ENCODE measurements around the gene EXOC6. TPM values are rescaled to one million over a fixed set of nuclear protein-coding genes. Genes with fewer than 3 reads are reported as not detected.

EXOC6 gene
- total RNA-seq, 2 experiments from 2014 or later = 8.8 to 9.5 TPM

DNA sequence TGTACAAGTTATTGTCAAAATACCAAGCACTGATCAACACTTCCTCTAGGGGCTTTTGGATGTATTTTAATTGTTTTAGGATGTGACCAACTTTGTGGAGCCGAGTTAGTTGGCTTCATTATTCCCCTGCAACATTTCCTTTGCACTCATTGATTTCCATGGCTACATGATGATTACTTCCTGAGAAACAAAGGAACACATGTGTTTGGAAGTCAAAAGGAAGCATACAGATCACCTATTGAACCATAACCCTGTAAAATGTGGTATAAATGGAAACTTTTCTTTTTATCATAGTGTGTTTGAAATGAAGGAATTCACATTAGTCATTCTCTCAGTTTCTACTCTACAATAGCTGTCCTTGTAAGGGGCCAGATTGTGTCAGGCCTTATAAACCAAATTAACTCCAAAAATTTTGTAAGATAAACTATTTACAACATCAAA, 32.2 kb upstream of the EXOC6 start:
- H3K4me1 Mint-ChIP-seq (ENCODE audit: low read depth) = peaks cover 3% of the 10 kb centered on the region
- no peak overlapping the region for H3K4me3 Mint-ChIP-seq
- ATAC-seq (no peak), DNase-seq (no peak)
- ChIA-PET CTCF (interaction anchor here (1.5 to 4.4 kb wide), 2 partner anchors 22 to 27 kb away, joined by 5 to 16 read pairs; no protein-coding TSS in a partner anchor), POLR2A (no interaction called here)
- H3K27me3 Mint-ChIP-seq = peaks cover 3% of the 10 kb centered on the region
- H3K27ac Mint-ChIP-seq = no peak overlapping the region
- TF ChIP-seq, protein P1, sequence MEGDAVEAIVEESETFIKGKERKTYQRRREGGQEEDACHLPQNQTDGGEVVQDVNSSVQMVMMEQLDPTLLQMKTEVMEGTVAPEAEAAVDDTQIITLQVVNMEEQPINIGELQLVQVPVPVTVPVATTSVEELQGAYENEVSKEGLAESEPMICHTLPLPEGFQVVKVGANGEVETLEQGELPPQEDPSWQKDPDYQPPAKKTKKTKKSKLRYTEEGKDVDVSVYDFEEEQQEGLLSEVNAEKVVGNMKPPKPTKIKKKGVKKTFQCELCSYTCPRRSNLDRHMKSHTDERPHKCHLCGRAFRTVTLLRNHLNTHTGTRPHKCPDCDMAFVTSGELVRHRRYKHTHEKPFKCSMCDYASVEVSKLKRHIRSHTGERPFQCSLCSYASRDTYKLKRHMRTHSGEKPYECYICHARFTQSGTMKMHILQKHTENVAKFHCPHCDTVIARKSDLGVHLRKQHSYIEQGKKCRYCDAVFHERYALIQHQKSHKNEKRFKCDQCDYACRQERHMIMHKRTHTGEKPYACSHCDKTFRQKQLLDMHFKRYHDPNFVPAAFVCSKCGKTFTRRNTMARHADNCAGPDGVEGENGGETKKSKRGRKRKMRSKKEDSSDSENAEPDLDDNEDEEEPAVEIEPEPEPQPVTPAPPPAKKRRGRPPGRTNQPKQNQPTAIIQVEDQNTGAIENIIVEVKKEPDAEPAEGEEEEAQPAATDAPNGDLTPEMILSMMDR (IDR thresholded peaks at IDR 0.05) = no peak
- intact Hi-C loops (cut with micrococcal nuclease) = no loop called here
- H3K36me3 Mint-ChIP-seq (ENCODE audit: low read depth) = no peaks in the 10 kb centered on the region
- H3K9me3 Mint-ChIP-seq = no peaks in the 10 kb centered on the region

DNA sequence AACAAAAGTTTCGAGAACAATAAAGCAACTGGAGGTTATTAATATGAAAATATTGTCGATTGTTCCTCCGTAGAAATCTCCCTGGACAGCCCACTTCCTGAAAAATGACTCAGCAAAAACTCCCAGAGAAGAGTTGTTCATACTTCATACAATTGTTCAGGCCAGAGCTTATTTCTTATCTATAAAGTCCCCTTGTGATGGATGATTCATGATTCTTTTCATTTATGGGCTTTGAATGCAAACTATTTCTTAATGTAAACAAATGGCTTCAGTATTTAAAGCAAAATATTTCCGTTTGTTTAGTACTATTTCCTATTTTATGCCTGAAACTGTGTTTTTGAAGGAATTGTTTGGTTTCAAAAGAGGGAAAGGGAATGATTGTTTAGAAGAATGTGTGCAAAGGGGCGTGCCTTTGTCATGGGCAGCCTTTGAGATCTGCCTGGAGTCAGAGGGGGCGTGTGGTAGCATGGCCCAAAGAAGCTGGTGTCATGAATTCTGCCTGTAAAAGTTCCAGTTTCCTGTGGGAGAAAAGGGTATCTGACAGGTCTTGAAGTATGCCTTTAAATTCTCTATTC, 26.2 kb upstream of the EXOC6 start:
- DNase-seq (no peak), ATAC-seq (no peak)
- intact Hi-C loops (cut with micrococcal nuclease) = no loop called here
- H3K27ac Mint-ChIP-seq = peak overlapping the region; percentile 24
- ChIA-PET CTCF (interaction anchor here (0.9 to 2.4 kb wide), 4 partner anchors 10 to 21 kb away, joined by 3 to 14 read pairs (median 5); no protein-coding TSS in a partner anchor), POLR2A (no interaction called here)
- H3K4me1 Mint-ChIP-seq (ENCODE audit: low read depth) = peaks cover 10% of the 10 kb centered on the region
- no peaks in the 10 kb centered on the region for H3K36me3 Mint-ChIP-seq (ENCODE audit: low read depth)
- no peak overlapping the region for H3K4me3 Mint-ChIP-seq
- no peaks in the 10 kb centered on the region for H3K27me3 Mint-ChIP-seq
- no peaks in the 10 kb centered on the region for H3K9me3 Mint-ChIP-seq
- TF ChIP-seq, protein P1 (IDR thresholded peaks at IDR 0.05) = no peak

DNA sequence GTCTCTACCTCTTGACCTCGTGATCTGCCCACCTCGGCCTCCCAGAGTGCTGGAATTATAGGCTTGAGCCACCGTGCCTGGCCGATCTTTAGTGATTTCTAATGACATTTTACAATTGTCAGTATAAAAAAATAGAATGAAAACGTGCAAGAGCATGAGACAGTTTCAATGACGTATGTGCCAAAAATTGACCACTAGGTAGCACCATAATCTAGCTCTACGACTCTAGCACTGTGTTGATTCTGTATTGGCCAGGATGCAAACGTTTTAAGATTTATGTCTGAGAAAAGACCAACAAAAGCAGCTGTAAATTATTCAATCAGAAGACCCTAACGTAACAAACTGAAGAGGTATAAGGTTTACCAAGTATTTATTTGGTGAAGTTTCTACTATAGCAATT, 25.4 kb upstream of the EXOC6 start:
- no peak for DNase-seq

DNA sequence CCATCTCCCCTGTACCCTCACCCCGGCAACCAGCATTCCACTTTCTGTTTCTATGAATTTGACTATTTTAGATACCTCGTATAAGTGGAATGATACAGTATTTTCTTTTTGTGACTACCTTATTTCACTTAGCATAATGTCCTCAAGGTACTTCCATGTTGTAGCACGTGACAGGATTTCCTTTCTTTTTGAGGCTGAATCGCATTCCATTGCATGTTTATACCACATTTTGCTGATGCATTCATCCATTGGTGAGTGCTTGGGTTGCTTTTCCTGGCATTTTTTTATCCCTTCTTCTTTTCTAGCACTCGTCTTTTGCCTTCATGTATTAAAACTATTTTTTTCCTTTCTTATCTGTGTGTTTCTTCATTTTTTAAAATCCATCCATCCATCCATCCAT, 22.3 kb upstream of the EXOC6 start:
- TF ChIP-seq, protein P1 (IDR thresholded peaks at IDR 0.05) = no peak
- no peak overlapping the region for H3K27ac Mint-ChIP-seq
- no peaks in the 10 kb centered on the region for H3K36me3 Mint-ChIP-seq (ENCODE audit: low read depth)
- peaks cover 18% of the 10 kb centered on the region for H3K4me1 Mint-ChIP-seq (ENCODE audit: low read depth)
- H3K27me3 Mint-ChIP-seq = no peaks in the 10 kb centered on the region
- H3K4me3 Mint-ChIP-seq = no peak overlapping the region
- no peaks in the 10 kb centered on the region for H3K9me3 Mint-ChIP-seq
- POLR2A ChIA-PET = no interaction called here
- ATAC-seq (no peak), DNase-seq (no peak)
- intact Hi-C loops (cut with micrococcal nuclease) = no loop called here
- CTCF ChIA-PET = no interaction called here

More for the DNA sequence above, 25.4 kb upstream of the EXOC6 start:
- ATAC-seq = peak; percentile 51
- ChIA-PET CTCF (interaction anchor here (0.9 to 2.4 kb wide), 3 partner anchors 12 to 20 kb away, joined by 3 to 14 read pairs (median 7); no protein-coding TSS in a partner anchor), POLR2A (no interaction called here)
- Mint-ChIP-seq H3K27ac (no peak overlapping the region), H3K9me3 (no peaks in the 10 kb centered on the region), H3K27me3 (no peaks in the 10 kb centered on the region), H3K4me1 (ENCODE audit: low read depth) (peaks cover 10% of the 10 kb centered on the region), H3K4me3 (no peak overlapping the region), H3K36me3 (ENCODE audit: low read depth) (no peaks in the 10 kb centered on the region)
- TF ChIP-seq, protein P1 (IDR thresholded peaks at IDR 0.05) = no peak
- intact Hi-C loops (cut with micrococcal nuclease) = no loop called here

DNA sequence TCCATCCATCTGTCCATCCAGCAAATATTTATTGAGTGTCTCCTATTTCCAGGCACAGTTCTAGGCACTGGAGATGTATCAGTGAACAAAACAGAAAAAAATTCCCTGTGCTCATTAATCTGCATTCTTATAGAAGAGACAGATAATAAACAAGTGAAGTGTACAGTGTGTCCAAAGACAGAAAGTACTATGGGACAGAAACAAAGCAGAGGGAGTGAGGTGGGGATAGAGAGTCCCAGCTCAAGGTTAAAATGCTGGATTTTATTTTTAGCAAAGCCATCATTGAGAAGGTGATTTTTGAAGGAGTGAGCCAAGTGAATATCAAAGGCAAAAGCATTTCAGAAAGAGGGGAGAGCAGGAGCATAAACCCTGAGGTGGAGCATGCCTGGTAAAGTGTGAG, 21.8 kb upstream of the EXOC6 start:
- H3K4me1 Mint-ChIP-seq (ENCODE audit: low read depth) = peaks cover 19% of the 10 kb centered on the region
- no peaks in the 10 kb centered on the region for H3K27me3 Mint-ChIP-seq
- DNase-seq (no peak), ATAC-seq (no peak)
- H3K27ac Mint-ChIP-seq = no peak overlapping the region
- ChIA-PET CTCF (interaction anchor here (1.7 kb wide), 1 partner anchor 16 kb away, joined by 9 read pairs; no protein-coding TSS in a partner anchor), POLR2A (no interaction called here)
- H3K4me3 Mint-ChIP-seq = no peak overlapping the region
- no peaks in the 10 kb centered on the region for H3K9me3 Mint-ChIP-seq
- H3K36me3 Mint-ChIP-seq (ENCODE audit: low read depth) = no peaks in the 10 kb centered on the region
- TF ChIP-seq, protein P1 (IDR thresholded peaks at IDR 0.05) = no peak
- intact Hi-C loops (cut with micrococcal nuclease) = no loop called here
